ENCODE measurements around the gene AGPS. TPM values are rescaled to one million over a fixed set of nuclear protein-coding genes. Genes with fewer than 3 reads are reported as not detected.

The AGPS gene
- total RNA-seq, 2 experiments from 2014 or later = 2.1 to 9.6 TPM

DNA sequence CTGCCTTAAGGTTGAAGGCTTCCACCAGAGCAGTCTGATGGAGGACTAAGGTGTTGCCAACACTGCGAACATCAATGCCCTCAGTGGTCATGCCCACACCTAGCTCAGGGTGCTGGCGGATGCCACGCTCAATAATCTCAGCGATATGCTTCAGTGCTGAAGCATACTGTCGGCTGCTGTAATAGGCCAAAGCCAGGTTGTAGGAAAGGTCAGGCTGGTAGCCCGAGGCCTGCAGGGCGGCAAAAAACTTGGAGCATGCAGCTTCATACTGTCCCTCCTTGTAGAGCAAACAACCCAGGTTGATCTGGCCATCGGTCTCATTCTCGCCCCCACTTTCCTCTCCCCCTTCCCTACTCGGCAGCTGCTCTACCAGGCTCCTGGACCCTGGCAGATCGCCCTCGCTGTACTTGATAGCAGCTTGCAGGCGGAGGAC, 159.4 kb downstream of the AGPS start:
- intact Hi-C loops (cut with micrococcal nuclease; ENCODE audit: unreplicated experiment) = loop anchor here (5.0 kb wide), 1 partner anchor 65 kb away; a partner anchor contains a TSS
- Histone ChIP-seq H4K20me1 (ENCODE audit: insufficient read depth, low read length) (no peaks in the 10 kb centered on the region), H3K27ac (ENCODE audit: low read depth, low read length, poor library complexity, severe bottlenecking) (no peak overlapping the region), H3K4me3 (ENCODE audit: low read depth, low read length, poor library complexity, severe bottlenecking) (peak overlapping the region; percentile 75), H3K4me1 (ENCODE audit: insufficient read depth, low read length, poor library complexity, severe bottlenecking) (peaks cover 9% of the 10 kb centered on the region), H3K36me3 (ENCODE audit: insufficient read depth, low read length) (no peaks in the 10 kb centered on the region), H3K79me2 (ENCODE audit: insufficient read depth, low read depth, low read length) (no peaks in the 10 kb centered on the region), H2AFZ (ENCODE audit: low read length) (peak overlapping the region; percentile 99), H3K9me3 (ENCODE audit: low read length) (no peaks in the 10 kb centered on the region), H3K4me2 (ENCODE audit: low read length) (peak overlapping the region; percentile 78), H3K9me2 (ENCODE audit: insufficient read depth, low read length) (no peaks in the 10 kb centered on the region)
- ChIA-PET POLR2A (interaction anchor here (0.8 to 1.8 kb wide), 2 partner anchors 11 to 263 kb away, joined by 3 to 9 read pairs; no protein-coding TSS in a partner anchor), CTCF (ENCODE audit: unreplicated experiment) (no interaction called here)
- no TSS peak for BruUV-seq (replicated peaks)
- DNase-seq (ENCODE audit: low spot score) = peak; percentile 5
- no peak for TF ChIP-seq EZH2phosphoT487 (IDR thresholded peaks at IDR 0.05; ENCODE audit: borderline replicate concordance, low read depth, low read length)
- TF ChIP-seq, protein P1, sequence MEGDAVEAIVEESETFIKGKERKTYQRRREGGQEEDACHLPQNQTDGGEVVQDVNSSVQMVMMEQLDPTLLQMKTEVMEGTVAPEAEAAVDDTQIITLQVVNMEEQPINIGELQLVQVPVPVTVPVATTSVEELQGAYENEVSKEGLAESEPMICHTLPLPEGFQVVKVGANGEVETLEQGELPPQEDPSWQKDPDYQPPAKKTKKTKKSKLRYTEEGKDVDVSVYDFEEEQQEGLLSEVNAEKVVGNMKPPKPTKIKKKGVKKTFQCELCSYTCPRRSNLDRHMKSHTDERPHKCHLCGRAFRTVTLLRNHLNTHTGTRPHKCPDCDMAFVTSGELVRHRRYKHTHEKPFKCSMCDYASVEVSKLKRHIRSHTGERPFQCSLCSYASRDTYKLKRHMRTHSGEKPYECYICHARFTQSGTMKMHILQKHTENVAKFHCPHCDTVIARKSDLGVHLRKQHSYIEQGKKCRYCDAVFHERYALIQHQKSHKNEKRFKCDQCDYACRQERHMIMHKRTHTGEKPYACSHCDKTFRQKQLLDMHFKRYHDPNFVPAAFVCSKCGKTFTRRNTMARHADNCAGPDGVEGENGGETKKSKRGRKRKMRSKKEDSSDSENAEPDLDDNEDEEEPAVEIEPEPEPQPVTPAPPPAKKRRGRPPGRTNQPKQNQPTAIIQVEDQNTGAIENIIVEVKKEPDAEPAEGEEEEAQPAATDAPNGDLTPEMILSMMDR (conservative IDR thresholded peaks at IDR 0.05; ENCODE audit: low read length) = no peak

DNA sequence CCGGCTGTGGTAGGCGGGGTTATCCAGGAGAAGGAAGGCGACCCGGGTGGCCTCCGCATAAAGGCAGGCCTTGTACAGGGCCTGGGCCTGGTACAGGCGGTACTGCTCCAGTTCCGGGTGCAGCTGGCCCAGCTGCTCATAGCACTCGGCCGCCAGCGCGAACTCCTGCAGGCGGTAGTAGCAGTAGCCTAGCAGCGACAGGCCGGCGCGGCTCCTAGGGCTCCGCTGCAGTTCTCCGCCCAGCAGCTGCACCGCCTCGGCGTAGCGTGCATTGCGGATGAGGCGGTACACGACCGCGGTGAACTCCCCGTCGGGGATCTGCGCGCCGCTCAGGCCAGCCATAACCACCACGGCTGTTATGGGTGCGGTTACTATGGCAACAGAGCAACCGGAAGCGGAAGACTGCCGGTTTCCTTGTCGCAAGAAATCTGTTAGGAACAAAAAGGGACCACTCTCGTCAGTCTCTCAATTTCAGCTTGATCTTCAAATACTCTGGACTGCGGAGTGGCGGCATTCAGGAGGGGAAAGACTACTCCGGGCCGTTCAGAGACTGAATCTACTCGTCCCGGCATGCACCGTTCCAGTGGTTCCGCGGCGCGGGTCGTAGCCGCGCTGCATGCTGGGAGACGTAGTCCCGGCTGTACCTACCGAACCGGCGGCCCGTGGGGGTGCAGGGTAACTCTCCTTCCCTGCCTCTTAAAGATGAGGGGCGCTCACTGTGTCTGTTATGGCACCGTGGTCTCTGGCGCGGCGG, 160.0 kb downstream of the AGPS start:
- TF ChIP-seq, protein P1 (conservative IDR thresholded peaks at IDR 0.05; ENCODE audit: low read length) = no peak
- TF ChIP-seq EZH2phosphoT487 (IDR thresholded peaks at IDR 0.05; ENCODE audit: borderline replicate concordance, low read depth, low read length) = no peak
- peak; percentile 93 for DNase-seq (ENCODE audit: low spot score)
- no peaks in the 10 kb centered on the region for H4K20me1 ChIP-seq (ENCODE audit: insufficient read depth, low read length)
- no peaks in the 10 kb centered on the region for H3K9me3 ChIP-seq (ENCODE audit: low read length)
- peak overlapping the region; percentile 69 for H3K27ac ChIP-seq (ENCODE audit: low read depth, low read length, poor library complexity, severe bottlenecking)
- H2AFZ ChIP-seq (ENCODE audit: low read length) = peak overlapping the region; percentile 99
- H3K79me2 ChIP-seq (ENCODE audit: insufficient read depth, low read depth, low read length) = no peaks in the 10 kb centered on the region
- H3K4me2 ChIP-seq (ENCODE audit: low read length) = peak overlapping the region; percentile 78
- no TSS peak for BruUV-seq (replicated peaks)
- H3K4me1 ChIP-seq (ENCODE audit: insufficient read depth, low read length, poor library complexity, severe bottlenecking) = peaks cover 9% of the 10 kb centered on the region
- H3K9me2 ChIP-seq (ENCODE audit: insufficient read depth, low read length) = no peaks in the 10 kb centered on the region
- ChIA-PET CTCF (ENCODE audit: unreplicated experiment) (no interaction called here), POLR2A (interaction anchor here (0.7 to 1.8 kb wide), 3 partner anchors 11 to 263 kb away, joined by 3 to 9 read pairs (median 3); no protein-coding TSS in a partner anchor)
- no peaks in the 10 kb centered on the region for H3K36me3 ChIP-seq (ENCODE audit: insufficient read depth, low read length)
- intact Hi-C loops (cut with micrococcal nuclease; ENCODE audit: unreplicated experiment) = loop anchor here (5.0 kb wide), 1 partner anchor 65 kb away; a partner anchor contains a TSS
- H3K4me3 ChIP-seq (ENCODE audit: low read depth, low read length, poor library complexity, severe bottlenecking) = peak overlapping the region; percentile 75
